ENCODE data around the gene PRTG.

GRCh38 chr15:55741833-55742497, 987 bp downstream of the PRTG start:
- TF ChIP-seq CTCF (IDR thresholded peaks at IDR 0.05; ENCODE audit: extremely low read depth in 1 of 2, insufficient read depth in 1 of 2, low read depth in 1 of 2, low read length in 2 of 2): peak in 1 of 2 donors; percentile 6
- no peak for TF ChIP-seq JUN (IDR thresholded peaks at IDR 0.05; ENCODE audit: borderline replicate concordance, insufficient read depth, insufficient read length, low read depth)

Data from endothelial cell of umbilical vein (primary cell).